ENCODE data around the gene MCOLN3. TPM values are rescaled to one million over a fixed set of nuclear protein-coding genes. Genes with fewer than 3 reads are reported as not detected.

Gene MCOLN3
- polyA plus RNA-seq, 1 of the 3 experiments (the other 2 are of a cell fraction) = not detected

GRCh38 chr1:85091671-85092280 is 43.5 kb upstream of the MCOLN3 start:
- H3K79me2 ChIP-seq (ENCODE audit: insufficient read depth) = no peaks in the 10 kb centered on the region
- H3K27me3 ChIP-seq (ENCODE audit: insufficient read depth) = peaks cover 5% of the 10 kb centered on the region; the same call in 1 of the 2 replicates
- no peaks in the 10 kb centered on the region for H3K36me3 ChIP-seq (replicated peaks in 1 of 2; ENCODE audit: control insufficient read depth in 1 of 2, insufficient read depth in 2 of 2, low read length in 1 of 2)
- H3F3A ChIP-seq (replicated peaks; ENCODE audit: insufficient read depth) = no peaks in the 10 kb centered on the region
- CTCF ChIA-PET = no interaction called here
- no peaks in the 10 kb centered on the region for H3K4me1 ChIP-seq (ENCODE audit: control insufficient read depth in 1 of 2, insufficient read depth in 2 of 2, low read depth in 1 of 2, low read length in 1 of 2)
- H3K4me3 ChIP-seq (ENCODE audit: low read depth in 2 of 2, low read length in 1 of 2) = no peak overlapping the region
- POLR2A ChIA-PET = no interaction called here
- WGBS (ENCODE audit: low lambda C conversion rate) = 8% methylated on average over 11 of the region's 11 CpGs
- no peaks in the 10 kb centered on the region; the same call in 1 of the 2 replicates for H3K9me3 ChIP-seq
- H3K4me2 ChIP-seq = no peak overlapping the region
- H4K20me1 ChIP-seq (ENCODE audit: insufficient read depth) = no peaks in the 10 kb centered on the region
- no peak overlapping the region; the same call in 1 of the 2 replicates for H2AFZ ChIP-seq (ENCODE audit: low read depth)
- H3K27ac ChIP-seq (ENCODE audit: low read depth in 2 of 2, low read length in 1 of 2) = no peak overlapping the region
- H3K9ac ChIP-seq = no peak overlapping the region
- TF ChIP-seq ELF1 (IDR thresholded peaks at IDR 0.05) = no peak
- TF ChIP-seq SIN3A (IDR thresholded peaks at IDR 0.05; ENCODE audit: borderline replicate concordance, low read depth, low read length) = no peak
- no peak for TF ChIP-seq MAX (IDR thresholded peaks at IDR 0.05; ENCODE audit: low read depth)
- no peak for TF ChIP-seq REST (IDR thresholded peaks at IDR 0.05; ENCODE audit: low read depth, low read length)
- no peak for TF ChIP-seq PBX3 (IDR thresholded peaks at IDR 0.05)
- TF ChIP-seq FOXJ3 (CRISPR knock-in tag; IDR thresholded peaks at IDR 0.05) = no peak
- no peak for TF ChIP-seq RCOR1 (IDR thresholded peaks at IDR 0.05; ENCODE audit: low read length)
- no peak for TF ChIP-seq RXRA (IDR thresholded peaks at IDR 0.05; ENCODE audit: borderline replicate concordance, low read depth)
- no peak for TF ChIP-seq CHD2 (IDR thresholded peaks at IDR 0.05; ENCODE audit: low read length, partially characterized antibody)
- no peak for TF ChIP-seq TAF1 (IDR thresholded peaks at IDR 0.05; ENCODE audit: borderline replicate concordance, low read depth, low read length)
- no peak for TF ChIP-seq MEF2A (IDR thresholded peaks at IDR 0.05; ENCODE audit: borderline replicate concordance, low read depth)
- no peak for TF ChIP-seq TEAD4 (IDR thresholded peaks at IDR 0.05; ENCODE audit: borderline replicate concordance, insufficient read depth)
- no peak for TF ChIP-seq ZBTB33 (IDR thresholded peaks at IDR 0.05; ENCODE audit: borderline replicate concordance, low read depth)
- TF ChIP-seq NRF1 (IDR thresholded peaks at IDR 0.05; ENCODE audit: low read depth, low read length) = no peak
- TF ChIP-seq RFX5 (IDR thresholded peaks at IDR 0.05; ENCODE audit: low read length) = no peak
- TF ChIP-seq RAD21 (IDR thresholded peaks at IDR 0.05; ENCODE audit: low read length) = no peak
- no peak for TF ChIP-seq FOXM1 (IDR thresholded peaks at IDR 0.05; ENCODE audit: low read depth)
- TF ChIP-seq GABPA (IDR thresholded peaks at IDR 0.05; ENCODE audit: low read depth) = no peak
- no peak for TF ChIP-seq POLR2AphosphoS5 (IDR thresholded peaks at IDR 0.05; ENCODE audit: low read depth, low read length)
- TF ChIP-seq TCF12 (IDR thresholded peaks at IDR 0.05) = no peak
- no peak for DNase-seq
- H3K9me2 ChIP-seq = no peaks in the 10 kb centered on the region

Data from SK-N-SH (cell line).